OCI-LY7 (cell line): ENCODE results near the gene VPS18. TPM values are rescaled to one million over a fixed set of nuclear protein-coding genes. Genes with fewer than 3 reads are reported as not detected.

Source experiments
- BruUV-seq: library from RNA; stranded (reverse); fragments of 400-500 nt; replicated peaks from 2 replicates; lab custom pipeline; 2021; lab: Mats Ljungman, UMichigan
- CTCF ChIA-PET: fragments of 300-600 bp; sonication (Branson Sonifier 250); formaldehyde crosslinking; loops from one replicate; lab custom pipeline; 2022; ENCODE audit warnings: antibody characterized with exemption; ENCODE audit not compliant: unreplicated experiment; lab: Charles Lee
- POLR2A ChIA-PET: fragments of 300-600 bp; sonication (Branson Sonifier 250); formaldehyde crosslinking; loops from one replicate; lab custom pipeline; 2022; ENCODE audit warnings: antibody characterized with exemption; lab: Charles Lee
- DNase-seq: peaks from one replicate; pipeline ENCODE4 v3.0.0-alpha.2; 2015; ENCODE audit warnings: low spot score
- H2AFZ ChIP-seq: fragments of 200-600 bp; sonication (generic), shearing (Covaris generic); 2 replicates; pipeline ENCODE4 v1.6.1; 2014; ENCODE audit warnings: mild to moderate bottlenecking, antibody characterized with exemption, low read length, moderate library complexity
- H3K27ac ChIP-seq: fragments of 200-600 bp; sonication (generic); 2 replicates; pipeline ENCODE4 v1.5.1; 2014; ENCODE audit warnings: mixed run types, low read depth, mild to moderate bottlenecking, moderate library complexity, low read length, inconsistent platforms; ENCODE audit not compliant: poor library complexity, severe bottlenecking
- H3K36me3 ChIP-seq: fragments of 200-600 bp; sonication (generic); 2 replicates; pipeline ENCODE4 v1.6.1; 2014; ENCODE audit warnings: mild to moderate bottlenecking, antibody characterized with exemption, low read length, moderate library complexity, mixed read lengths; ENCODE audit not compliant: insufficient read depth
- H3K4me1 ChIP-seq: fragments of 200-600 bp; sonication (generic); 2 replicates; pipeline ENCODE4 v1.5.1; 2014; ENCODE audit warnings: mild to moderate bottlenecking, low read length; ENCODE audit not compliant: insufficient read depth, poor library complexity, severe bottlenecking
- H3K4me2 ChIP-seq: fragments of 200-600 bp; sonication (generic); 2 replicates; pipeline ENCODE4 v1.6.1; 2014; ENCODE audit warnings: mild to moderate bottlenecking, low read length
- H3K4me3 ChIP-seq: fragments of 200-600 bp; sonication (generic); 2 replicates; pipeline ENCODE4 v1.5.1; 2014; ENCODE audit warnings: mild to moderate bottlenecking, low read depth, low read length; ENCODE audit not compliant: poor library complexity, severe bottlenecking
- H3K79me2 ChIP-seq: fragments of 200-600 bp; sonication (generic); 2 replicates; pipeline ENCODE4 v1.6.1; 2016; ENCODE audit warnings: low read depth, mild to moderate bottlenecking, low read length, moderate library complexity, mixed read lengths; ENCODE audit not compliant: insufficient read depth
- H3K9me2 ChIP-seq: fragments of 200-600 bp; sonication (generic); 2 replicates; pipeline ENCODE4 v1.6.1; 2016; ENCODE audit warnings: mild to moderate bottlenecking, low read length, mixed read lengths; ENCODE audit not compliant: insufficient read depth
- H3K9me3 ChIP-seq: fragments of 200-600 bp; sonication (generic); 2 replicates; pipeline ENCODE4 v1.6.1; 2014; ENCODE audit warnings: mild to moderate bottlenecking, mixed run types, low read length, mixed read lengths
- H4K20me1 ChIP-seq: fragments of 200-600 bp; sonication (generic); 2 replicates; pipeline ENCODE4 v1.6.1; 2014; ENCODE audit warnings: mild to moderate bottlenecking, antibody characterized with exemption, low read length, moderate library complexity, mixed read lengths; ENCODE audit not compliant: insufficient read depth
- CTCF ChIP-seq: fragments of 200-600 bp; sonication (generic); conservative IDR thresholded peaks from 2 replicates; pipeline ENCODE4 v1.5.1; 2014; ENCODE audit warnings: mild to moderate bottlenecking, antibody characterized with exemption, low read length, moderate library complexity, mixed read lengths
- EZH2phosphoT487 ChIP-seq: fragments of 200-600 bp; sonication (generic); IDR thresholded peaks from 2 replicates; pipeline ENCODE4 v1.6.1; 2018; ENCODE audit warnings: low read depth, borderline replicate concordance, mild to moderate bottlenecking, mixed run types, antibody characterized with exemption, low read length, moderate library complexity, mixed read lengths
- intact Hi-C: fragments of 100-400 bp; cut with micrococcal nuclease; formaldehyde crosslinking; loops from one replicate; pipeline ENCODE4 v1.10.0; 2022; ENCODE audit not compliant: unreplicated experiment
- total RNA-seq, 2 experiments: library from RNA; depleted of rRNA in 1 of 2; stranded (reverse); fragments of >200 nt in 1 of 2; shearing (Covaris generic) in 1 of 2; gene quantifications; 2 replicates each; pipeline ENCODE4 v1.2.3, GENCODE V29; 2014 to 2022

VPS18 gene
- total RNA-seq, 2 experiments from 2014 or later = 24.5 to 30.7 TPM

DNA sequence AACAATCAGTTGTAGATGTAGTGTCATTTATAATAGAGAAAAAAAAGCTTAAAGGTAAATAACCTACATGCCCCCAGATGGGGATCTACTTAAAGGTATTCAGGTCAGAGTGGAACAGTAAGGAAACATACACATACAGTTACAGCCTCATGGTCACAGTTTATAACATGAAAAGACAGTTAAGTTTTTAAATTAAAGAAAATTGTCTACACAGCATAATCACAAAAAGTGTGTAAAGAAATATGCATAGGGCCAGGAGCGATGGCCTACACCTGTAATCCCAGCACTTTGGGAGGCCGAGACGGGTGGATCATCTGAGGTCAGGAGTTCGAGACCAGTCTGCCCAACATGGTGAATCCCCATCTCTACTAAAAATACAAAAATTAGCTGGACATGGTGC, 27.1 kb upstream of the VPS18 start:
- Histone ChIP-seq H3K79me2 (no peaks in the 10 kb centered on the region), H2AFZ (no peak overlapping the region), H4K20me1 (no peaks in the 10 kb centered on the region), H3K27ac (no peak overlapping the region), H3K4me2 (no peak overlapping the region), H3K9me3 (no peaks in the 10 kb centered on the region), H3K4me1 (peaks cover 13% of the 10 kb centered on the region), H3K36me3 (no peaks in the 10 kb centered on the region), H3K4me3 (no peak overlapping the region), H3K9me2 (no peaks in the 10 kb centered on the region)
- BruUV-seq = no TSS peak
- POLR2A ChIA-PET = no interaction called here
- CTCF ChIA-PET = no interaction called here
- intact Hi-C loops = no loop called here
- DNase-seq = no peak
- no peak for TF ChIP-seq EZH2phosphoT487
- no peak for TF ChIP-seq CTCF

GRCh38 chr15:40869686-40870085, 24.6 kb upstream of the VPS18 start:
- Histone ChIP-seq H3K4me2 (no peak overlapping the region), H3K36me3 (no peaks in the 10 kb centered on the region), H3K9me2 (no peaks in the 10 kb centered on the region), H3K27ac (no peak overlapping the region), H4K20me1 (no peaks in the 10 kb centered on the region), H3K9me3 (no peaks in the 10 kb centered on the region), H2AFZ (no peak overlapping the region), H3K4me1 (peaks cover 22% of the 10 kb centered on the region), H3K4me3 (no peak overlapping the region), H3K79me2 (no peaks in the 10 kb centered on the region)
- DNase-seq = no peak
- CTCF ChIA-PET = interaction anchor here (0.6 to 2.9 kb wide), 3 partner anchors 12 to 374 kb away, joined by 3 to 23 read pairs (median 3); partner anchors contain the start of gene VPS18
- intact Hi-C loops = no loop called here
- POLR2A ChIA-PET = no interaction called here
- TF ChIP-seq EZH2phosphoT487 = no peak
- TF ChIP-seq CTCF = no peak
- no TSS peak for BruUV-seq

DNA sequence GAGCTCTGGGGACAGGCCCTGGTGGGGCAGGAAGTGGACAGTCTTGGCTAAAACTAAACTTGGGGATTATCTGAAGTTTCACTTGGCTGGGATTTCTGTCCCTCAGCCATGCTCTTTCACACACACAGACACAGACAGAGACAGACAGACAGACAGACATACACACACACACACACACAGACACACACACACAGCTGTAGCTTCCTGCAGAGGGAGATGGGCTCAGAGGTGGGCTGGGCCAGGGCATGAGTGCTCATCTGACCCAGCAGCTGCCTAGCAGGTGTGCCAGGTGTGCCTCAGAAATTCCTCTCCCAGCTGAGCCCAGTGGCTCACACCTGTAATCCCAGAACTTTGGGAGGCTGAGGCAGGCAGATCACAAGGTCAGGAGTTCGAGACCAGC, 23.5 kb upstream of the VPS18 start:
- Histone ChIP-seq H4K20me1 (no peaks in the 10 kb centered on the region), H3K36me3 (no peaks in the 10 kb centered on the region), H3K4me3 (no peak overlapping the region), H3K4me2 (no peak overlapping the region), H3K27ac (no peak overlapping the region), H3K9me3 (no peaks in the 10 kb centered on the region), H3K79me2 (no peaks in the 10 kb centered on the region), H3K9me2 (no peaks in the 10 kb centered on the region), H3K4me1 (peaks cover 24% of the 10 kb centered on the region), H2AFZ (no peak overlapping the region)
- ChIA-PET POLR2A (interaction anchor here (1.0 to 1.3 kb wide), 4 partner anchors 12 to 233 kb away, joined by 3 to 5 read pairs (median 4); no protein-coding TSS in a partner anchor), CTCF (interaction anchor here (2.9 kb wide), 1 partner anchor 13 kb away, joined by 23 read pairs; no protein-coding TSS in a partner anchor)
- no peak for TF ChIP-seq EZH2phosphoT487
- no peak for TF ChIP-seq CTCF
- intact Hi-C loops = no loop called here
- no TSS peak for BruUV-seq
- DNase-seq = no peak
